Measurements from ENCODE around the gene GPC1.
"Not testable (repeated sequence)": the region's sequence is repeated elsewhere in the genome, so short reads cannot be mapped to it uniquely, and the experiment has no call there.

The GPC1 gene

GRCh38 chr2:240435457-240435947 lies at the start of gene GPC1:
Gene GPC1, plus strand, starts transcription at chr2:240435663. Its CDS starts 256 bp downstream, at chr2:240435919.
- peak in 1 of 2 donors; percentile 44 for DNase-seq (ENCODE audit: low read depth in 2 of 2)

DNA sequence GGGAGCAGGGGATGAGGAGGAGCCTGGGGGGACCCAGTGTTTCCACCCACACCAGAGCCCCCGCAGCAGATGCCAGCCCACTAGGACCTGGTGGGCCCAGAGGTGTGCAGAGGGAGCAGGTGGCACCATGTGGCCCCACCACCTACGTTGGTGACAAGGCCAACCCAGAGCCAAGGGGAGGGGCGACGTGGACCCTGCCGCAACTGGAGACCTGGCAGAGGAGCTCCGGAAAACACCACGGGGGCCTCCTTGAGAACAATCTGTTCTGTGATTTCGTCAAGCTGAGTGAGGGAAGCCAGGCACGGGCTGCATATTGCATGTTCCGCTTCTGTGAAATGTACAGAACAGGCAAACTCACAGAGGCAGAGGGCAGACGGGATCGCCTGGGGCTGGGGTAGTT lies 49.1 kb upstream of the GPC1 start:
- DNase-seq (ENCODE audit: low read depth in 2 of 2), result no peak

- not testable (repeated sequence) for DNase-seq (ENCODE audit: low read depth in 2 of 2)
Observed at GRCh38 chr2:240386743-240387142, 48.7 kb upstream of the GPC1 start.

DNA sequence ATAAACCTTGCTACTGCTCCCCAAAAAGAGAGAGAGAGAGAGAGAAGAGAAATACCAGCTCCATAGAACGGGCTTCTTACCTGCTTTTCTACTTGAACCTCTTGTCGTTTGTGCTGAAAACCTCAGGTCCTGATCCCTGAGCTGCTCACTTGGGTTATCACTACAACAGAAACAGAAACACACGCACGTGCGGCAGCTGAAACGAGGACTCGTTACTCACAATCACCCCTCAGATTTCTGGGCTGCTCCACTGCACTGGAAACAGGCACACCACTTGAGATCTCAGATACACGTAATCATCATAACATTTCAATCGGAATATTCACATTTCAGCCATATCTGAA lies 48.2 kb upstream of the GPC1 start:
- DNase-seq (ENCODE audit: low read depth in 2 of 2), result no peak

GRCh38 chr2:240387669-240388358 lies 47.6 kb upstream of the GPC1 start:
- no peak for DNase-seq (ENCODE audit: low read depth in 2 of 2)

DNA sequence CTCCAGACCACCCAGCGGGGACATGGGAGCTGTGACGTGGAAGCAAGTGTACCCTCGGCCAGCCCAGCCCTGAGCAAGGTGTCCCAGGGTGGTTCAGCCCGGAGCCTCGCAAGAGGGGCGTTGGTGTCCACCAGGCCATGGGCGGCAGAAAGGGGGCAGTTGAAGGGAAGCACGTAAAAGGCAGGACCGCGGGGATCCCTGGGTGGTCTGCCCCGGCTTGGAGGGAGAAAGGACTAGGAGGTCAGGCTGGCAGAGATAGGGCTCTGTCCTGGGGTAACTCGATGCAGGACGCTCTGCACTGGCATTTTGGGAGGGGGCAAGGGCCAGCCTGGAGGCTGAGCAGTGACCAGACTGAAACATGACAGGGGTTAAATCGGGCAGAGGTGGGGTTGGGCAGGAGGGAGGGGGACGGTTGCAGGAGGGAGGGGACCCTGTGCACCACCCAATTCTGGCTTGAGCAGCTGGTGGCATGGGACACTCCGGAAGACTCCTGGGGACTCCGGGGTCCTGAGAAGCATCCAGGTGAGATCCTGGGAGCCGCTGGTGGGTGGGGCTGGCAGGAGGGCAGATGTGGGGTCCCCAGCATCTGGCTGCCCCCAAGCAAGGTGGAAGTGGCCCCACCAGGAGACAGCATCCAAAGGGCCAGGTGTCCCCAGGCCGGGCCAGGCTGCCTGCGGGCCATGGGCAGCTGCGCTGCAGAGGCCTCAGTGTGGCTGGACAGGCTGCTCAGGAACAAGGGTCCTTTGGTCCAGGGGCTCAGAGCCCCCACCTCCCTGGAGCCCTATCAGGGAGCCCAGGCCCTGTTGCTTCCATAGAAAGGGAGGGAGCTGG lies 46.8 kb upstream of the GPC1 start:
- DNase-seq (ENCODE audit: low read depth in 2 of 2), result no peak

GRCh38 chr2:240389302-240389805 lies 46.1 kb upstream of the GPC1 start:
- no peak for DNase-seq (ENCODE audit: low read depth in 2 of 2)

DNA sequence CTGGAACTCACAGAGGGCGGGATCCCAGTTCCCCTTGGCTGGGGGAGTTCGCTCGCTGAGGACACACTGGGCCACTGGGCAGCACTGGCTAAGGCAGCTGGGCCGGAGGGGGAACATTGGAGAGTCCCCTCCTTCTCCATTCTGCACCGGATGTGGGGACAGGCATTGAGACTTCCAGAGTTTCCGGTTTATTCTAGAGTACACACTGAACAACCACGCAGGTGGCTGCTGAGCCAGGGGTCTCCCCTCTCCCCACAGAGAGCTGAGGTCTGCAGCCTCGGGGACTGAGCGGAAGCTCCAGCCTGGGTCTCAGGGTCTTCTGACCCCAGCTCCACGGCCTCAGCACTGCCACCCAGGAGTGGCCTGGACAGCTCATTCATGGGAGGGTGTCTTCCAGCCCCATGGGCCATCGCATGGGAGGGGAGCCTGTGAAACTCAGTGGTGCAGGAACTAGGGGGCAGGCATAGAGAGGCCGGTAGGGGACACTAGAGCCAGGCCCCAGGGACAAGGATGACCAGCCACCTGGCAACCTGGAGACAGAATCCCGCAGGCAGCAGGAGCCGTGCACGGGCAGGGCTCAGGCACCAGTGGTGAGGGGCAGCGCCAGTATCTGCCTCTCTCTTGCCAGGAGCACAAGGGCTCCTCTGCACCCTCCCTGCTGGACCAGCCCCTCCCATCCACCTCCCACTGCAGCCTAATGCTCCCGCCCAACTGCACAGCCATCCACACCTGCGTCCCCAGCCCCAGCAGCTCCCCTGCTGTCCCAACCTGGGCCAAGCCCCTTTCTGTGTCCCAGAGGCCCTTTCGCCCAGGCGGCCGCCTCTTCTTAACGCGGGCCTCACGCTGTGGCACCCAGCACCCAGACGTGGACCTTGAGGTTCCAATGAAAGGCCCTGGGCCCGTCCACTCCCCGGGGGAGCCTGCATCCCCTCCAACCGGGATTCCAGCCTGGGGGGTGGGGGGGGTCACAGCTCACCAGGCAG lies 45.1 kb upstream of the GPC1 start:
- DNase-seq (ENCODE audit: low read depth in 2 of 2), result no peak

DNA sequence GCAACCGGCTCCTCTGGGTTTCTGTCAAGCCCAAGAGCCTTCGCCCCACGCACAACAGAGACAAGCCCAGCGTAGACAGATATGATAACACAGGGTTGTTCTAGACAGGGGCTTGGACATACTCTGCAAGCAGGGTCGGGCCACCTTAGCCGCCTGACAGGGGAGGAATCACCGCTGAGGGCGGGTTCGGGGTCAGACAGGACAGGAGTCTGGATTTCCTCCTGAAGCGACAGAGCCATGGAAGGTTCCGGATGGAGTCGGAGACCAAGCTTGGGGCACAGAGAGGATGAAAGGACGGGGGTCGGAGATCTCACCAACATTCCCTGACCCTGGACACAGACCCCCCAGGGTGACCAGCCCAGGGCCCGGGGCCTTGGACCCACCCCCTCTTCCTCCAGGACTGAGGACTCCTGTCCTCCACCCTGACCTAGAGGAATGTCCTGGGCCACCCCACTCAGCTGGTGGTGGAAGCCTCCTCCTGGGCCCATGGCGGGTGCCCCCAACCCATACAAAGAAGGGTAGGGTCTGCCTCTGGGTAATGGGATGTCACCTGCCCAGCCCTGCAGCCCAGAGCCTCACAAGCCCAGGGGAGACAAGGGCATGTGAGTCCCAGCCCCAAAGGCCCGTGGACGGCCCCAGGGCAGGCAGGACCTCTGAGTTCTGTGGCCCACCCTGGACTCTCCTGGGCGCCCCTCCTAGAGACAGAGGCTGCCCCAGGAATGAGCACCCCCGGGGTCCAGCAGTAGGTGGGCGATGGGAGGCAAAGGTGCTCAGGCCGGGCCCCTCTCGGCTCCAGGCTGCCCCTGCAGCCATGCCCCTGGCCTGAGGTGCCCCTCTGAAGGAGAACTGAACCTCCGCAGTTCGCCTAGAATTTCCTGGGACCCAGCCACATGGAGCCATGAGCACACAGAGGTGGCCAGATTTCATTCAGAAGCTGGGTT lies 44.1 kb upstream of the GPC1 start:
- no peak for DNase-seq (ENCODE audit: low read depth in 2 of 2)

DNA sequence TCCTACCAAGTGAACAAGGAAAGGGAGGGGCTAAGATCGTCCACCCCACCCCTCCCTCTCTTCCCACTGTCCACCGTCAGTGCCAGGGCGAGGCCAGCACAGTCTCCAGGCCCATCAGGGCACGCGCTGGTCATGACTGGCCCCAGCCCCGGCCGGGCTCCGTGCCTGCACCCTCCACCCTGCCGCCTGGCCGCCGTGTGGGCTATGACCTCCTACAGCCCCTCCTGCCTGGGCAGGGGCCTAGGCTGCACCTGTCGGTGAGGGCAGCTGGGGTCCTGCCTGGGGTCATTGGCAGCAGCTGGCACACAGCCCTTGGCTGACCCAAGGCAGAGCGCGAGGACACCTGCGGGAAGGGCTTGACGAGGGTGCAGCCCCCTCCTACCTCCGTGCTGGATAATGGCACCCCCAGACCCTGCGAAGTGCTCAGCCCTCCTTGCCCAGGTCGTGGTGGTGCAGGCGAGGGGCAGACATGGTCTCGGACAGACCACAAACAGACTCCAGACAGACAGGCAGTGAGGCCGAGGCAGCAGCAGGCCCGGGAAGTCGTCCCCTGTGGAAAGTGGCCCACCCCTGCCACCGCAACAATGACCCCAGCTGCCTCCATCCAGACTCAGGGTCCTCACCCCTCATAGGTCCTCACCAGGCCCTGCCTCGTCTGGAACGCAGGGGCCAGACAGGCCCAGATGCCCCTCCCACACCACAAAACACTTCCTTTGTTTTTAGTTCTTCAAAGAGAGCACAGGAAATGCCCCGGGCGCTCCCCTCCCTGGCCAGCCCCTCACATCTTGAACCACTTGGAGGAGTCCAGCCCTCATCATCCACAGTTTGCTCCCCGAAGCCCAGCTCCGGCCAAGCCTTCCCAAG lies 43.1 kb upstream of the GPC1 start:
- DNase-seq (ENCODE audit: low read depth in 2 of 2), result no peak

GRCh38 chr2:240392948-240393830 lies 42.3 kb upstream of the GPC1 start:
- DNase-seq (ENCODE audit: low read depth in 2 of 2), result no peak

- no peak for DNase-seq (ENCODE audit: low read depth in 2 of 2)
Observed at GRCh38 chr2:240393831-240394410, 41.5 kb upstream of the GPC1 start.

- DNase-seq (ENCODE audit: low read depth in 2 of 2), result no peak
Observed at GRCh38 chr2:240394549-240394948, 40.9 kb upstream of the GPC1 start.

- DNase-seq (ENCODE audit: low read depth in 2 of 2), result no peak
Observed at GRCh38 chr2:240395448-240395847, 40.0 kb upstream of the GPC1 start.

DNA sequence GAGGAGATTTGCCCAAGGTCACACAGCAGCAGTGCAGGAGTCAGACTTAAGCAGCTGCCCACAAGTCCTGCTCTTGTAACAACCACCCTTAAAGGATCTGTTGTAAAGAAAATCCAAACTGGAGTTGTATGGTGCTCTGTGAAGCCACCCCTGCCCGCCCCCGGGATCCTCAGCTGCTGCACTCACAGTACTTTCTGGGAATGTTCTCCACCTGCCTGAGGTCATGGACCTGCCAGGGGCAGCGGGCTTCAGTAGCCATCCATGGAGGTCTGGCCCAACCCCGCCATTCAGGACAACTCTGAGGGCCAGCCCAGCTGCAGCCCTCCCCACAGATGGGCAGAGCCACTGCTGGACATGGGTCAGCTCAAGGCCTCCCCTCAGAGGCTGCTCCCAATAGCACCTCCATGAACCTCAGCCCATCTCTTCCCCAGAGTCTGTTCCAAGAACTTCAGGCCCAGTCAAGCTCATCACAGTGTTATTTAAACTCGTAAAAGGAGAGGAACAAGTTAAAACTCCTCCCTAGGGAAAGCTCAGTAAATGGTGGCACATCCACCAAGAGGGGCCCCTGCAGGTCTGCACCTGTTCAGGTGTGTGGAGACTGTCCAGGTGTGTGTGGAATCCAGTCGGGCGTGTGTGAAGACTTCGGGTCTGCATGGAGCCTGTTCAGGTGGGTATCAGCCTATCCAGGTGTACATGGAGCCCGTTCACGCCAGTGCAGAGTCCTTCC lies 39.4 kb upstream of the GPC1 start:
- DNase-seq (ENCODE audit: low read depth in 2 of 2), result no peak

- no peak for DNase-seq (ENCODE audit: low read depth in 2 of 2)
Observed at GRCh38 chr2:240396623-240397541, 38.6 kb upstream of the GPC1 start.

GRCh38 chr2:240397542-240397916 lies 37.9 kb upstream of the GPC1 start:
- DNase-seq (ENCODE audit: low read depth in 2 of 2), result no peak
